HepG2 (cell line): ENCODE results near the gene SNRPD3. TPM values are rescaled to one million over a fixed set of nuclear protein-coding genes. Genes with fewer than 3 reads are reported as not detected.

Source experiments
- CHD2 ChIP-seq: IDR thresholded peaks from 2 replicates; pipeline ENCODE4 v1.6.1; 2011; ENCODE audit warnings: low read depth, low read length, improper control_type of control experiment
- DZIP1 ChIP-seq: sonication (generic); formaldehyde crosslinking; IDR thresholded peaks from 2 replicates; pipeline ENCODE4 v1.5.0; 2020; ENCODE audit warnings: mild to moderate bottlenecking, missing genetic modification reagents
- ELF1 ChIP-seq: sonication (generic); formaldehyde crosslinking; IDR thresholded peaks from 2 replicates; pipeline ENCODE4 v1.4.0; 2020; ENCODE audit warnings: missing genetic modification reagents
- FIP1L1 ChIP-seq: fragments of 200-400 bp; formaldehyde crosslinking; IDR thresholded peaks from 2 replicates; pipeline ENCODE4 v1.6.1; 2018; ENCODE audit warnings: low read depth, mild to moderate bottlenecking, low read length, moderate library complexity, borderline replicate concordance; ENCODE audit not compliant: insufficient read depth
- RAD21 ChIP-seq: fragments of 450-650 bp; formaldehyde crosslinking; IDR thresholded peaks from 2 replicates; pipeline ENCODE4 v1.5.0; 2020; ENCODE audit warnings: mild to moderate bottlenecking
- SIX4 ChIP-seq: sonication (generic); formaldehyde crosslinking; IDR thresholded peaks from 2 replicates; pipeline ENCODE4 v1.4.0; 2020; ENCODE audit warnings: missing genetic modification reagents
- XBP1 ChIP-seq: sonication (generic); formaldehyde crosslinking; IDR thresholded peaks from 2 replicates; pipeline ENCODE4 v1.5.0; 2020; ENCODE audit warnings: missing genetic modification reagents
- ZGPAT ChIP-seq: IDR thresholded peaks from 2 replicates; pipeline ENCODE4 v1.6.1; 2016; ENCODE audit warnings: mild to moderate bottlenecking
- ZHX2 ChIP-seq, 2 experiments: sonication (generic) in 1 of 2; formaldehyde crosslinking in 1 of 2; IDR thresholded peaks; 2 replicates each; pipeline versions ENCODE4 v1.6.1 to v1.9.0; 2014 to 2022; ENCODE audit warnings: antibody characterized with exemption in 1 of 2, borderline replicate concordance in 1 of 2, inconsistent platforms in 1 of 2, low read depth in 1 of 2, missing genetic modification reagents in 1 of 2
- ZNF678 ChIP-seq: sonication (generic); formaldehyde crosslinking; IDR thresholded peaks from 2 replicates; pipeline ENCODE4 v1.4.0; 2020; ENCODE audit warnings: mild to moderate bottlenecking, missing genetic modification reagents
- ZNF687 ChIP-seq: sonication (generic); formaldehyde crosslinking; IDR thresholded peaks from 2 replicates; pipeline ENCODE4 v1.5.1; 2020; ENCODE audit warnings: mild to moderate bottlenecking, missing genetic modification reagents, moderate library complexity
- ZSCAN21 ChIP-seq: sonication (generic); formaldehyde crosslinking; IDR thresholded peaks from 2 replicates; pipeline ENCODE4 v1.8.0; 2022; ENCODE audit warnings: mild to moderate bottlenecking, missing genetic modification reagents, moderate library complexity, borderline replicate concordance
- ZZZ3 ChIP-seq: sonication (generic); formaldehyde crosslinking; IDR thresholded peaks from 2 replicates; pipeline ENCODE4 v1.4.0; 2020; ENCODE audit warnings: missing genetic modification reagents, mild to moderate bottlenecking, borderline replicate concordance
- polyA plus RNA-seq, 8 experiments: library from polyadenylated mRNA; depleted of rRNA in 3 of 8; stranded (reverse) in 7 of 8; unstranded in 1 of 8; fragments of >200 nt; fragmentation: Illumina TruSeq in 4 of 8; extraction: Trizol in 4 of 8; gene quantifications; 2 replicates each; pipeline versions ENCODE4 v1.2.1 to v1.2.3, GENCODE V29; 2011 to 2016; ENCODE audit warnings: low read depth in 4 of 8, missing spikeins in 1 of 8, mixed read lengths in 1 of 8; ENCODE audit not compliant: insufficient read depth in 1 of 8
- total RNA-seq, 5 experiments: library from RNA; depleted of rRNA; stranded (reverse); fragments of >200 nt; fragmentation: Illumina TruSeq; extraction: Trizol; gene quantifications; 2 replicates each; pipeline ENCODE4 v1.2.3, GENCODE V29; 2016; ENCODE audit warnings: low read depth in 1 of 5

Gene SNRPD3
- total and polyA plus RNA-seq, 2 of the 13 experiments (the other 11 are each of a cell fraction or from before 2014, with no cell fraction given), result 110 to 209 TPM

- no peak for TF ChIP-seq ZHX2 (IDR thresholded peaks at IDR 0.05; ENCODE audit: low read depth)
- no peak for TF ChIP-seq ZHX2 (CRISPR knock-in tag; IDR thresholded peaks at IDR 0.05; ENCODE audit: borderline replicate concordance)
- TF ChIP-seq ZSCAN21 (CRISPR knock-in tag), result no peak
- TF ChIP-seq ELF1 (CRISPR knock-in tag), result peak; percentile 40
- TF ChIP-seq SIX4, result 0 out of 2 replicates have a peak, but pooled peaks have one; percentile 40
- 0 out of 2 replicates have a peak, but pooled peaks have one; percentile 15 for TF ChIP-seq CHD2
- TF ChIP-seq RAD21 (CRISPR knock-in tag), result no peak
- no peak for TF ChIP-seq ZZZ3
- TF ChIP-seq FIP1L1, result no peak
- peak; percentile 94 for TF ChIP-seq ZNF687 (CRISPR knock-in tag)
- TF ChIP-seq ZNF678, result peak; percentile 67; the same call in 1 of the 2 replicates
- TF ChIP-seq XBP1 (CRISPR knock-in tag), result no peak
- TF ChIP-seq ZGPAT (CRISPR knock-in tag), result peak; percentile 91
- TF ChIP-seq DZIP1, result no peak; the same call in 1 of the 2 replicates
Measured at GRCh38 chr22:24550028-24550901, 5.5 kb upstream of the SNRPD3 start (continued).
